Fibroblast of lung (primary cell): Measurements from ENCODE around the gene CRACR2A.

Source experiments
- CTCF ChIP-seq, 2 donors: IDR thresholded peaks in 1 of 2; conservative IDR thresholded peaks in 1 of 2; 1 replicate in 1 of 2; 2 replicates in 1 of 2; pipeline ENCODE4 v1.5.1; 2011 to 2012; ENCODE audit warnings: low read length in 2 of 2, control low read depth in 1 of 2, inconsistent platforms in 1 of 2, low read depth in 1 of 2, mild to moderate bottlenecking in 1 of 2
- EZH2 ChIP-seq: IDR thresholded peaks from 2 replicates; pipeline ENCODE4 v1.5.1; 2012; ENCODE audit warnings: low read length, control low read depth, mild to moderate bottlenecking; ENCODE audit errors: missing control alignments

GRCh38 chr12:3797531-3798048 lies 44.7 kb upstream of the CRACR2A start:
- peak in 1 of 2 donors; percentile 15 for TF ChIP-seq CTCF (conservative IDR thresholded peaks at IDR 0.05 in 1 of 2, IDR thresholded peaks at IDR 0.05 in 1 of 2; ENCODE audit: low read depth in 1 of 2, low read length in 2 of 2)
- TF ChIP-seq EZH2 = no peak
